Measurements from ENCODE around the gene MARK1. TPM values are rescaled to one million over a fixed set of nuclear protein-coding genes. Genes with fewer than 3 reads are reported as not detected.

The MARK1 gene
- total RNA-seq, 1 experiment from 2014 or later = 17.8 TPM

DNA sequence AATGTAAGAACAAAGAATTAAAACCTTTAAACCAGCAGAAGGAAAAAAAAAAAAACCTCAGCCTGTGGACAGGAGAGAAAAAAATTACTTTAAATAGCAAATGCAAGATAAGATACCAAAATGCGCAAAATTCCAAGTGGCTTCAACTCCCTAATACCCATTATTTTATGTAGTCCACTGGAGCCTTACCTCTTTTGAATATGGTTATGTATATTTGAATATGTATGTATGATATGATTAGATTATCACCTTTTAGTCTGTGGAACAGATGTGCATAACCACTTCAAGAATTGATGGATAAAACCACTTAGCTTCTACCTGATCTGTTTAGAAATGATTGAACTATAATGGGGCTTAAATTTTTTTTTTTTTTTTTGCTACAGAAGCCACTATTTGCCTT, 109.8 kb downstream of the MARK1 start:
- no peaks in the 10 kb centered on the region for H3K79me1 ChIP-seq (ENCODE audit: insufficient read depth, low read depth, low read length, poor library complexity, severe bottlenecking)
- no peak overlapping the region for H2BK20ac ChIP-seq (ENCODE audit: low read depth, low read length, poor library complexity, severe bottlenecking)
- H2BK15ac ChIP-seq (ENCODE audit: low read depth, low read length) = no peak overlapping the region
- TF ChIP-seq, protein P1, sequence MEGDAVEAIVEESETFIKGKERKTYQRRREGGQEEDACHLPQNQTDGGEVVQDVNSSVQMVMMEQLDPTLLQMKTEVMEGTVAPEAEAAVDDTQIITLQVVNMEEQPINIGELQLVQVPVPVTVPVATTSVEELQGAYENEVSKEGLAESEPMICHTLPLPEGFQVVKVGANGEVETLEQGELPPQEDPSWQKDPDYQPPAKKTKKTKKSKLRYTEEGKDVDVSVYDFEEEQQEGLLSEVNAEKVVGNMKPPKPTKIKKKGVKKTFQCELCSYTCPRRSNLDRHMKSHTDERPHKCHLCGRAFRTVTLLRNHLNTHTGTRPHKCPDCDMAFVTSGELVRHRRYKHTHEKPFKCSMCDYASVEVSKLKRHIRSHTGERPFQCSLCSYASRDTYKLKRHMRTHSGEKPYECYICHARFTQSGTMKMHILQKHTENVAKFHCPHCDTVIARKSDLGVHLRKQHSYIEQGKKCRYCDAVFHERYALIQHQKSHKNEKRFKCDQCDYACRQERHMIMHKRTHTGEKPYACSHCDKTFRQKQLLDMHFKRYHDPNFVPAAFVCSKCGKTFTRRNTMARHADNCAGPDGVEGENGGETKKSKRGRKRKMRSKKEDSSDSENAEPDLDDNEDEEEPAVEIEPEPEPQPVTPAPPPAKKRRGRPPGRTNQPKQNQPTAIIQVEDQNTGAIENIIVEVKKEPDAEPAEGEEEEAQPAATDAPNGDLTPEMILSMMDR (conservative IDR thresholded peaks at IDR 0.05) = no peak
- no CpG with 5 or more reads among the region's 1 CpG for WGBS (ENCODE audit: extremely low coverage, insufficient read length, low lambda C conversion rate)
- no peaks in the 10 kb centered on the region for H4K20me1 ChIP-seq (ENCODE audit: control insufficient read depth, insufficient read depth, insufficient read length)
- H2BK120ac ChIP-seq (ENCODE audit: low read depth, low read length, poor library complexity, severe bottlenecking) = no peak overlapping the region
- no peaks in the 10 kb centered on the region for H3K9me3 ChIP-seq (ENCODE audit: control insufficient read depth, low read depth, low read length)
- no peak overlapping the region for H3K18ac ChIP-seq (ENCODE audit: insufficient read length, low read depth, low read length)
- no peak overlapping the region for H3K23ac ChIP-seq (ENCODE audit: insufficient read length, low read depth, low read length)
- no peak overlapping the region for H3K4me2 ChIP-seq (ENCODE audit: insufficient read depth, insufficient read length, low read length)
- H3K27ac ChIP-seq (ENCODE audit: insufficient read length, low read depth, low read length) = no peak overlapping the region
- no peak overlapping the region for H4K5ac ChIP-seq (ENCODE audit: insufficient read length, low read depth, low read length)
- H3K9me3 Mint-ChIP-seq = peaks cover 4 to 6% of the 10 kb centered on the region in 2 experiments; a peak in 3 of 5 replicates
- no peaks in the 10 kb centered on the region for H3K27me3 Mint-ChIP-seq (ENCODE audit: low read depth)
- H3K23me2 ChIP-seq (ENCODE audit: insufficient read length, low read depth, low read length, poor library complexity, severe bottlenecking) = no peaks in the 10 kb centered on the region
- H3K36me3 Mint-ChIP-seq (ENCODE audit: insufficient read depth in 1 of 3, low read depth in 3 of 3) = peaks cover 44 to 62% (median 50%) of the 10 kb centered on the region in 3 experiments
- H3K27ac Mint-ChIP-seq = no peak overlapping the region; a peak in 1 of 7 replicates
- no peak overlapping the region for H3K4ac ChIP-seq (ENCODE audit: low read depth, low read length)
- no peak overlapping the region for H2AK5ac ChIP-seq (ENCODE audit: insufficient read length, low read length)
- no peaks in the 10 kb centered on the region for H3K27me3 ChIP-seq (ENCODE audit: insufficient read depth, low read length)
- no peak overlapping the region for H2BK12ac ChIP-seq (ENCODE audit: insufficient read length, low read depth, low read length)
- no peak for DNase-seq
- no peak overlapping the region for H4K8ac ChIP-seq (replicated peaks; ENCODE audit: insufficient read length, low read depth, low read length)
- 0 out of 4 replicates have a peak, but pooled peaks cover 0 to 2% of the 10 kb centered on the region in 2 experiments for H3K4me1 Mint-ChIP-seq
- no peaks in the 10 kb centered on the region for H3K4me1 ChIP-seq (ENCODE audit: insufficient read depth, low read length)
- H3K9ac ChIP-seq (ENCODE audit: extremely low read depth, insufficient read length, low read length) = no peak overlapping the region
- H3K14ac ChIP-seq (ENCODE audit: insufficient read depth, low read length) = no peak overlapping the region
- H3K4me3 Mint-ChIP-seq = no peak overlapping the region
- no peak overlapping the region for H2AFZ ChIP-seq (ENCODE audit: low read length)
- H2BK5ac ChIP-seq (ENCODE audit: insufficient read length, low read length) = no peak overlapping the region
- no peak overlapping the region for H3T11ph ChIP-seq (ENCODE audit: low read length)
- H4K91ac ChIP-seq (ENCODE audit: insufficient read length, low read depth, low read length) = no peak overlapping the region
- H3K79me2 ChIP-seq (ENCODE audit: insufficient read depth, low read length) = no peaks in the 10 kb centered on the region
- H3K56ac ChIP-seq (ENCODE audit: insufficient read length, low read depth, low read length) = no peak overlapping the region
